B cell (primary cell): ENCODE measurements around the gene TCF7L2.

Experiments
- EZH2 ChIP-seq: IDR thresholded peaks from 2 replicates; pipeline ENCODE4 v1.6.1; 2012; ENCODE audit warnings: borderline replicate concordance, low read depth, mild to moderate bottlenecking, moderate library complexity, low read length; ENCODE audit not compliant: insufficient read depth, poor library complexity, severe bottlenecking
- TF ChIP-seq, protein P1 (sequence below): fragments of 200-600 bp; IDR thresholded peaks from one replicate; pipeline ENCODE4 v1.8.0; 2022; ENCODE audit warnings: antibody characterized with exemption, mild to moderate bottlenecking

DNA sequence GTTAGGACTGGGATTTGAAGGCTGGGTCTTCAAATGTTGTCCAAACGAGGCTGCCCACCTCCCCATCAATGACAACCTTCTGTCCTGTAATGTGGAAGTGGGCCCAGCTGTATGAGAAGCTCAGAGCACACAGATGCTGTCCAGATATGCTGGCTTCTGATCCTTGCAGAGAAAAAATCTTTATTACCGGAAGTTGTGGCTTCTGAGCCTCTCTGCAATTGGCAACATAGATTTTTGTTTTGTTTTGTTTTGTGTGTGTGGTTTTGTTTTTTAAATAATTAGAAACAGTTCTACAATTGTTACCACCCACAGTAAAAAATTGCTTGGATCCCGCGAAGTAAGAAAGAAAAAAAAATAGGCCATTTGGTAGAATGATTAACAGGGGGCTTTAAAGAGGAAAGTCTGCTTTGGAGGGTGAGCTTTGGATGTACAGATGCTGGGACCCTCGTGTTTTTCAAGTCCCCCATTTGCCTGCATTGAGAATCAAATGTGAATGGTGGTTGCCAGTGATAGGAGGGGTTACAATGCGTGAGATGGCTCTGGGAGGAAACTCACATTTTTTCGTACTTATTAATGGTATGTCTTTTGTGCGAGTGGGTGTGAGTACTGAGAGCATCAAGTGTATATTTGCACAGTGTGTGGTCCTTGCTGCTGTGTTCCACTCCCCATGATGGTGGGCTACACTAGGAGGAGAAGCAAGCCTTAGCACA, 153.2 kb downstream of the TCF7L2 start:
- TF ChIP-seq, protein P1, sequence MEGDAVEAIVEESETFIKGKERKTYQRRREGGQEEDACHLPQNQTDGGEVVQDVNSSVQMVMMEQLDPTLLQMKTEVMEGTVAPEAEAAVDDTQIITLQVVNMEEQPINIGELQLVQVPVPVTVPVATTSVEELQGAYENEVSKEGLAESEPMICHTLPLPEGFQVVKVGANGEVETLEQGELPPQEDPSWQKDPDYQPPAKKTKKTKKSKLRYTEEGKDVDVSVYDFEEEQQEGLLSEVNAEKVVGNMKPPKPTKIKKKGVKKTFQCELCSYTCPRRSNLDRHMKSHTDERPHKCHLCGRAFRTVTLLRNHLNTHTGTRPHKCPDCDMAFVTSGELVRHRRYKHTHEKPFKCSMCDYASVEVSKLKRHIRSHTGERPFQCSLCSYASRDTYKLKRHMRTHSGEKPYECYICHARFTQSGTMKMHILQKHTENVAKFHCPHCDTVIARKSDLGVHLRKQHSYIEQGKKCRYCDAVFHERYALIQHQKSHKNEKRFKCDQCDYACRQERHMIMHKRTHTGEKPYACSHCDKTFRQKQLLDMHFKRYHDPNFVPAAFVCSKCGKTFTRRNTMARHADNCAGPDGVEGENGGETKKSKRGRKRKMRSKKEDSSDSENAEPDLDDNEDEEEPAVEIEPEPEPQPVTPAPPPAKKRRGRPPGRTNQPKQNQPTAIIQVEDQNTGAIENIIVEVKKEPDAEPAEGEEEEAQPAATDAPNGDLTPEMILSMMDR: no peak
- no peak for TF ChIP-seq EZH2
